HG02798 (cell line): ENCODE results near the gene UNC5A.

Experiments used
- ATAC-seq: cut with Tn5 transposase; IDR thresholded peaks from one replicate; pipeline ENCODE4 v1.9.1; 2021; ENCODE audit warnings: mild to moderate bottlenecking; ENCODE audit not compliant: unreplicated experiment, poor library complexity

The UNC5A gene

GRCh38 chr5:176912115-176912514 is 101.8 kb downstream of the UNC5A start:
- no peak for ATAC-seq

DNA sequence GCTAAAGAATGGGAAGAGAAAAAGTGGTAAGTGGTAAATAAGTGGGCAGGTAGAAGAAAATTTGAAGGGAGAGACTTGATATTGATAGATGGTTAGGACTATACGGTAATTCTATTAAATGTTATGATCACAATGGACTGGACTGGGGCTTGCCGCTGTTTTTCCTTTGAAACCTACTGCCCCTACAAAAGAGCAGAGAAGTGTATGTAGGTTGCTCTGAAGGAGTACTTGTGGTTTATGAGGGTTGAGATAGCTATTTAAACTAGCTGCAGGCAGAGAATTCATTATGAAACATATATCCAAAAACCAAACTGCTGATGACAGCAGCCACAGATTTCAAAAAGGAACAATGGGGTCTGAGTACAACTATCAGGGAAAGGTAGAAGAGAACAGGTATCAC is 105.5 kb downstream of the UNC5A start:
- no peak for ATAC-seq

- no peak for ATAC-seq
Observed at GRCh38 chr5:176916337-176916736, 106.0 kb downstream of the UNC5A start.

DNA sequence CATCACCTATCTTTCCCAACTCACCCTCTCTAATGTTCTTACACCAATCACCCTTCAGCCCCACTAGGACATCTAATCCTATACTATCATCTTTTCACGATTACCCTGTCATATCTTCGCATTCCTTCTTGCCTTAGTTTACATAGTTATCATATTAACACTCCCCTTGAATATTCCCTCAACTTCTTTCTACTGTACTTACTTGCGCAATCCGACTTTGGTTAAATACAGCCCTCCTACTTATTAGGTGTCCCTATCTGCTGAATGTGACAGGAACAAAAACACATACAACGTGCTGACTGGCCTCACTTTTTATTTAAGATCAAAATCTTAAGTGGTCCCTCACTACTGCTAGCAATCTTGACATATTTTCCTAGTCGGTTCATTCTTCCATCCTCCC is 108.3 kb downstream of the UNC5A start:
- ATAC-seq = no peak

- ATAC-seq = no peak
Observed at GRCh38 chr5:176921714-176922113, 111.4 kb downstream of the UNC5A start.

GRCh38 chr5:176922817-176923216 is 112.5 kb downstream of the UNC5A start:
- ATAC-seq = no peak

GRCh38 chr5:176927562-176927961 is 117.2 kb downstream of the UNC5A start:
- no peak for ATAC-seq

DNA sequence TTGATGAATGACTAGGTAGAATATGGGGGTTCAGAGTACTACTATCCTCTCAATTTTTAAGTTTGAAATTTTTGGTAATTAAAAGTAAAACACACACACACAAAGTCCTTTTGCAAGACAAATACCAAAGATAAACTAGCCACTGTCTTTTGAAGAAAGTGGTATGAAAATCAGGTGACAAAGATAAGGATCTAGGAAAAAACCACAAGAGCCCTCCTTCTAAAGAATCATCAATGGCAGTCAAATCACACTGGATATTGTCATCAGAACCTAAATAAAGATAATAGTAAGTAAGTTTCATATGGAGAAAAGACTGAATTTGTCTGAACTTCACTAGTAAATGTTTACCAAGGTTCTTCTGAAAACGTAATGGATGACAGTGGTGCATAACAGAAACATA is 119.3 kb downstream of the UNC5A start:
- ATAC-seq = no peak
